Dedifferentiated amniotic fluid mesenchymal stem cell (primary cell): ENCODE measurements around the gene MYLK3.
"Not testable (repeated sequence)": the region's sequence is repeated elsewhere in the genome, so short reads cannot be mapped to it uniquely, and the experiment has no call there.

Experiments used
- DNase-seq: peaks from one replicate; pipeline ENCODE4 v3.0.0-alpha.2; 2016; ENCODE audit errors: extremely low spot score

MYLK3 gene

GRCh38 chr16:46689365-46690280 lies 58.5 kb downstream of the MYLK3 start, which contains the start of gene ORC6:
Gene ORC6, plus strand, starts transcription at chr16:46689659. Its CDS starts 47 bp downstream, at chr16:46689706.
- peak; percentile 96 for DNase-seq

GRCh38 chr16:46688654-46689364 lies 59.3 kb downstream of the MYLK3 start, which contains the start of gene VPS35:
Gene VPS35, minus strand, starts transcription at chr16:46689178. Its CDS starts 45 bp downstream, at chr16:46689133.
- DNase-seq, result peak; percentile 99

GRCh38 chr16:46688101-46688653 lies 60.0 kb downstream of the MYLK3 start:
- DNase-seq, result no peak

- DNase-seq, result no peak
Measured at GRCh38 chr16:46687486-46687885, 60.7 kb downstream of the MYLK3 start.

GRCh38 chr16:46686815-46687473 lies 61.2 kb downstream of the MYLK3 start:
- DNase-seq, result no peak

GRCh38 chr16:46681867-46682266 lies 66.3 kb downstream of the MYLK3 start:
- not testable (repeated sequence) for DNase-seq

GRCh38 chr16:46677943-46678342 lies 70.2 kb downstream of the MYLK3 start:
- not testable (repeated sequence) for DNase-seq

GRCh38 chr16:46673320-46674013 lies 74.7 kb downstream of the MYLK3 start:
- no peak for DNase-seq

- no peak for DNase-seq
Measured at GRCh38 chr16:46662123-46662522, 86.0 kb downstream of the MYLK3 start.

- no peak for DNase-seq
Measured at GRCh38 chr16:46658925-46659324, 89.2 kb downstream of the MYLK3 start.
